Activated naive CD4-positive, alpha-beta T cell (primary cell): Measurements from ENCODE around the gene TMEM134.

ENCODE experiments used
- DNase-seq, 4 experiments: peaks; one replicate each; lab custom pipeline; 2025; lab: John Stamatoyannopoulos, UW

The TMEM134 gene

DNA sequence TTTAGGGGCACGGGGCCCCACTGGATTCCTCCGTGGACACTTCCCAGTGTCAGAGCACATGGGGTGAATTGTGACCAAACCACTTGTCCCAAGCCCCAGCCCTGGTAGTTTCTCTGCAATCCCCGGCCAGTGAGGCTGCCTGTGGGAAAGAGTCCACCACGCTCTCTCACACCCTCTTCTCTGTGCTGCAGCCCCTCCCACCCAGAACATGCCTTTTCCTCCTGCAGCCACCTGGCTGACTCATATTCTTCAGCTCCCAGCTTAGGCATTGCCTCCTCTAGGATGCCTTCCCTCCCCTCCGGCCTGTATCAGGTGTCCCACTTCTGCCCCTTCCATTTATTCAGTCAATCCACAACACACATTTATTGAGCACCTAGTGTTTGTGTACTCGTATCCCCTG, 46.2 kb downstream of the TMEM134 start:
- DNase-seq = no peak

GRCh38 chr11:67421430-67422031, 47.5 kb downstream of the TMEM134 start:
- no peak for DNase-seq

GRCh38 chr11:67420646-67421429, 48.2 kb downstream of the TMEM134 start:
- DNase-seq = peak; percentile 97 to 100 (median 98)

DNA sequence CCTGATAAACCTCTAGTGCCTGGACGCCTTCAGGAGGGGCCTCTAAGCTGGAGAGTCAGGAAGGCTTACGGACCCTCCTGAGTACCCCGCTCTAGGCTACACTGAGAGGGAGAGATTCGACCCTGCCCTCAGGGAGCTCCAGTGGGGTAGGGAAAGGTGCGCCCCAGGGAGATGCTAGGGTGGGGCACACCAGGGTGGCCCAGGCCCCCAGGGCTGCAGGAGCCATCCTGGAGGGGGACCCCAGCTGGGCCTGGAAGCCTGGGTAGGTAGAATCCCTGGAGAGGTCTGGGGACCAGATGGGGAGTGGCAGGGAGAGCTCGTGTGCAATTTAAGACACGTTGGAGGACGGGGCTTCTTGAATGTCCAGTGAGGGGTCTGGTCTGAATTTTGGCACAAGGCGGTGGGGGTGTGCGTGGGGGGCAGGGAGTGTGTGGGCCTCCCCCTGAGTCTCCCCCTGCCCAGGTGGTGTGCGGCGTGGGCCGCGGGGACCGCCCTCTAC, 48.9 kb downstream of the TMEM134 start:
- DNase-seq = no peak

DNA sequence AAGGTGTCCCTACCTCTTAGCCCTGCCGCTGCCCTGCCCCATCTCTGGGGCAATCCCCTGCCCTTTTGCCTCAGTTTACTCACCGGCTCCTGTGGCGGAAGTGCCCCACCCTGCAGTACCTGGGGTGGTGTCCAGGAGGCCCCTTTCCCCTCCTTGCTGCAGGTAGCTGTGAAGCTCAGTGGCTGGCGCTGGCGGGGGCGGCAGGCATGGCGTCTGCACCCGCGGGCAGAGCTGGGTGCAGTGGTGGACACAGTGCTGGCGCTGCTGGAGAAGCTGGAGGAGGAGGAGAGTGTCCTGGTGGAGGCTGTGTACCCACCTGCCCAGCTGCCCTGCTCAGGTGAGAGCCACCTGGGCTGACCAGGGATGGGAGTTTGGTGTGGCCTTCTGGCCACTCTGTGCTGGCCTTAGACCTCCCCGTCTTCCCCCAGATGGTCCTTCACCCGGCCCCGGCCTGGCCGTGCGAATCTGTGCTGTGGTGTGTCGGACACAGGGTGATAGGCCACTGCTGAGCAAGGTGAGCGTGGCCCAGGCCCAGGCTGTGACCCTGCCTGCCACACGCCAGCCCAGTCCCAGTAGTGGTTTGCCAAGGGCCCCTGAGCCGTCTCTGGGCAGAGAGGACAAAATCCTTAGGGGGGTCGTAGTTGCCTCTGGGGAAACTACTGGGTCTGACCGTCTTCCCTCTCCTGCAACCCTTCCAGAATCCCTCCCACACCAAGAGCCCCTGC, 49.6 kb downstream of the TMEM134 start:
- no peak for DNase-seq

DNA sequence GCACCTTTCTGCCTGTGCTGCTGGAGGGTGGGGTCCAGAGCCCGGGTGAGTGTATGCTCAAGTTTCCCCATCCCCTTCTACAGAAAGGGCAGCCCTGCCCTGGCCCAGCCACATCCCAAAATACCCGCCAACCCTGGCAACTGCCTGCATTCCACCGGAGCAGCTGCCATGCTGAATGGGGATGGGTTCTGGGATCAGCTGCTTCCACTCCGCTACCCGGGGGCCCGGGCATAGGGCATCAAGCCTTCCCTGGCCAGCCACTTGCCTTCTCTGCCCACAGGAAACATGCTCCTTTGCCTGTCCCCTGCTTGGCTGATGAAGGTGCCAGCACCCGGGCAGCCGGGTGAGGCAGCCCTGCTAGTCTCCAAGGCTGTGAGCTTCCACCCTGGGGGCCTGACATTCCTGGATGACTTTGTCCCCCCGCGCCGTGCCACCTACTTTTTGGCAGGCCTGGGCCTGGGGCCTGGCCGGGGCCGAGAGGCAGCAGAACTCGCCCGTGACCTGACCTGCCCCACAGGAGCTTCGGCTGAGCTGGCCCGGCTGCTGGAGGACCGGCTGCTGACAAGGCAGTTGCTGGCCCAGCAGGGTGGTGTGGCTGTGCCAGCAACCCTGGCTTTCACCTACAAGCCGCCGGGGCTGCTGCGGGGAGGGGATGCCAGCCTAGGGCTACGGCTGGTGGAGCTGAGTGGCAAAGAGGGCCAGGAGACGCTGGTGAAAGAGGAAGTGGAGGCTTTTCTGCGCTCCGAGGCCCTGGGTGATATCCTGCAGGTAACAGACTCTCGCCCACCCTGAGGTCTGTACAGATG, 50.4 kb downstream of the TMEM134 start:
- DNase-seq = peak in 2 of 4 experiments; percentile 36 to 47

DNA sequence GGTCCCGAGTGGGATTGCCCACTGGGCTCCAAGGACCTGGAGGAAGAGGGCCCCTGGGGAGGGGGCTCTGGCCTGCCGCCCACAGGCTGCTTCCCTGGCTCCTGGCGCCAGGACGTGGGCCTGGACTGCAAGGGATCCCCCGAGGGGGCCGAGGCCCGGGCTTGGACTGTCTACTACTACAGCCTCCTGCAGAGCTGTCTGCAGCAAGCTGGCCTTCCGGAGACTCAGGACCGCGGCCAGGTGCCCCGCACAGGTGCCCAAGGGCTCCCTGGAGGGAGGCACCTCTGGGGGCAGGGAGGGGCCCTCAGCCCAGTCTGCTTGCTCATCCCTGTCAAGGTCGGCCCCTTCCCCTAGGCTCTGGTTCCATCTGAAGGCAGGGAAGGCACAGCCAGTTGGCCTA, 51.6 kb downstream of the TMEM134 start:
- DNase-seq = no peak

DNA sequence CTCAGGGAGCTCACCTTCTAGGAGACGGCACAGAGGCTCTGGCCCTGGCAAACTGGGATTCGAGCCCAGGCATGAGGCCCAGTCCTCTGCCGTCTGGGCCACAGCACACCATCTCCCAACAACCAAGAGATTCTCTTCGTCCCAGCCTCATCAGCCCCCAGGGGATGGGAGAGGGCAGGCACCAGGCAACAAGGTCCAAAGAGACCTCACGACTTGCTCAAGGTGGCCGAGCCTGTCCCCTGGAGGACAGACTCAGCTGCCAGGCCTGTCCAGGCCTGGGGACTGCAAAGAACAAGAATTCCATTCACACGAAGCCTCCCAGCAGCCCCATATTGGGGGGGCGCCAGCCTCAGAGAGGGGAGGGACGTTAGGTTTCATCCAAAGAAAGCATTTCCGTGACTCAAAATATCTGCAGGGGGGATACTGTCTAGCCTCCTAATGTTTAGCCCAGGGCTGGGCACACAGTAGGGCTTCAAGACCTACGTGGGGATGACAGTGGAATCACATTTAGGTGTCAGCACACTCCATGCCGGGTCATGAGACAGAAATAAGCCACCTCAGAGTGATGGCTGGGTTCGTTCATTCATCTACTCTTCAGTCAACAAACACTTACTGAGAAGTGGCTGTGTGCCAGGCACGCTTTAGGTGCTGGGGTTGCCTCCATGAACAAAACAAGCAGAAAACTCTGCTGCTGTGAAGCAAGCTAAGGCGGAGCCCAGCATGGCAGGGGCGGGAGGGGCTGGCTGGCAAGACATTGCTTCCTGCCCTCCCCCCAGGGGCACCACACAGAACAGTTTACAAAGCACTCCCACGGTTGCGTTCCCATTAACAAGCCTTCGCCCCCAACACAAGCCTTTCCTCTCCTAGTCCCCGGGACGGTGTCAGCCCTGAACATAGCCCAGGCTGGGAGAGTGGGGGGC, 52.4 kb downstream of the TMEM134 start:
- peak in 2 of 4 experiments; percentile 76 to 88 for DNase-seq

DNA sequence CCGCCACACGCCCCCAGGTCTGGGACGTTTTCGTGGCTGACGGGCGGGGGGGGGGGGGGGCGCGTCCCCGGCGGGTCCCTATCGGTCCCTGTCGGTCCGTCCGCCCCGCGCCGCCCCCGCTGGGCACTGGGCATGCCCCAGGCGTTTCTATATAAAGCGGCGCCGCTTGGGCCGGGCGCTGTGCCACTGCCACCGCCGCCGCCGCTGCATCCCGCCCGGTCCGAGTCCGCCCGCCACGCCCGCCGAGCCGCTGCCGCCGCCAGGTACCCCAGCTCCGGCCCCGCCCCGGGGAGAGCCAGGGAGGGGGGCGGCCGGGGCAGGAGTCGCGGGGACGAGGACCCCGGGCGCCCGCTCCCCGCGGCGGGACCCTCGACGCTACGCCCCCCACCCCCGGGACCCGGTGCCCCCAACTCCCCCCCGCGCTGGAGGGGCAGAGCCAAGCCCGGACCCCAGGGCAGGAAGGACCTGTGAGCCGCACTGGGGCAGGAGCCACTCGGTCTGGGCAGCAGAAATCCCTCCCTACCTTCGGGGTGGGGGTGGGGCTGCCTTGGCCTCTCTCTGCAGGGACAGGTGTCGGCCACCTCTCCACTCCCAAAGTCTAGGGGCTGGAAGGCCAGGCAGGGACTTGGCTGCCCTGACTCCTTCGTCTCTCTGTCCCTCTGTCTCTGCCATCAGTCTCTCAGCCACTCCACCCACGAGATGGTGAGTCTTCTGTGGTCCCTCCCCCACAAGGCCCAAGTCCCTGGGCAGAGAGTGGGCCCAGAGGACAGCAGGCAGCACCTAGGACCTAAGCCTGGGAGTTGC, 53.3 kb downstream of the TMEM134 start, which contains the start of gene CARNS1:
TSS of gene CARNS1 (plus strand) at position 178 of the 804 bp plus-strand sequence. CDS start at position 700, 522 bp downstream.
- DNase-seq = no peak

DNA sequence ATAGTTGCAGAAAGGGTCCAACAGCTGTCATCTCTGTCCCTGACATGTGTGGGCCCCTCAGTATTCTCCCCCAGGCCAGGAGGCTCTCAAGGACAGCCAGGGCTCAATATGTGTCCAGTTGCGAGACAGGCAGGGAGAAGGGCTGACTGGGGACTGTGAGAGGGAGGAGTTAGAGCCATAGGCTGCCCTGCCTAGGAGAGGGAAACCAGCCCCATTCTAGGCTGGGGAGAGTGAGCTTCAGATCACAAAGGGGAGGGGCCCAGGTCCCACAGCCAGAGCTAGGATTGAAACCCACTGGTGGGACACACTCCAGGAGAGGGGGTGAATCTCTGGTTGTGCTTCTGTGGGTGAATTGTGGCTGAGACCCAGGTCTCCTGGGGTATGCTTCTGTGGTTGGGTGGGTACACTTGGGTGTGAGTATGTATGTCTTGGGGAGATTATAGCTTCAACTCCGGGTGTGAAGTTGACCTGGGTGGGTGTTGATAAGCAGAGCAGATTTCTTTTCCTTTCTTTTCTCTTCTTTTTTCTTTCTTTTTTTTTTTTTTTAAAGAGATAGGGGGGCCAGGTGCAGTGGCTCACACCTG, 55.7 kb downstream of the TMEM134 start:
- DNase-seq = no peak

GRCh38 chr11:67412495-67413179, 56.4 kb downstream of the TMEM134 start:
- no peak for DNase-seq

DNA sequence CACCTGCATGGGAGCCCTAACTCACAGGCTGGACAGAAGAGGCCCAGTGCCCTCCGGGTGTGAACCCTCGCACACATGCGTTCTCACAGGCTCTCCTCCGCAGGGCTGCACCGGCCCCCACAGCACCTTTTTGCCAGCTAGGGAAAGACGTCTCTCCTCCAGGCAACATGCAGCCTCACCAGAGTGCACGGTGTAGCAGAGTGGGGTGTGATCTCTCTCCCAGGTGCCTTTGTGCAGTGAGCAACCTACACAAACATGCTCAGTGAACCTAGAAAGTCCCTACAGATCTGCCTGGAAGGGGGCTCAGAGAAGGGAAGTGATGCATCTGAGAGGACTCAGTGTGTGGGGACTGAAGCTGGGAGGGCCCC, 57.3 kb downstream of the TMEM134 start:
- no peak for DNase-seq
